Fibroblast of the aortic adventitia (primary cell): Measurements from ENCODE around the gene PCLO. TPM values are rescaled to one million over a fixed set of nuclear protein-coding genes. Genes with fewer than 3 reads are reported as not detected.

Source experiments
- DNase-seq: peaks from one replicate; pipeline ENCODE4 v3.0.0-alpha.2; 2010; ENCODE audit warnings: low read depth
- H3K4me3 ChIP-seq: 2 replicates; pipeline ENCODE4 v1.5.1; 2011; ENCODE audit warnings: low read depth, mild to moderate bottlenecking, control low read depth, low read length, moderate library complexity
- total RNA-seq: library from RNA; depleted of rRNA; stranded (reverse); fragments of >200 nt; gene quantifications from 2 replicates; pipeline ENCODE4 v1.2.3, GENCODE V29; 2012; ENCODE audit warnings: low replicate concordance
- TF ChIP-seq, protein P1 (sequence below): IDR thresholded peaks from 2 replicates; pipeline ENCODE4 v1.5.1; 2011; ENCODE audit warnings: mild to moderate bottlenecking, low read length, control low read depth, inconsistent platforms; ENCODE audit not compliant: insufficient read depth

Gene PCLO
- total RNA-seq, 1 donor, result 0.36 TPM

DNA sequence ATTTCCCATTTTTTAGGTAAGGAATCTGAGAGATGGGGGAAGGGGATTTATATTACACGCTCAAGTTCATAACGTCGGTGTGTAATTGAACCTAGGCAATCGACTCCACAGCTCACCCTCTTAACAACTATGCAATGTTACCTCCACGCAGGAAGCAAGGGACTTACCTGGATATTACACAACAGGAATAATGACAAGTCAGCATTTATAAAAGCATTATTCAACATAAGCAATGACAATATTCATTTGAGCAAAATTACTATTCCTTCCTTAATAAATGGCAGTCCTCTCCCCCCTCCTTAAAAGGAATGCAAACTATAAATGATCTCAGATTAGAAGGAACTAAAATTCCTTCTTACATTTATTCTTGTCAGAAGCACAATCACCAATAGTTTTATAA is 104.0 kb downstream of the PCLO start:
- TF ChIP-seq, protein P1, sequence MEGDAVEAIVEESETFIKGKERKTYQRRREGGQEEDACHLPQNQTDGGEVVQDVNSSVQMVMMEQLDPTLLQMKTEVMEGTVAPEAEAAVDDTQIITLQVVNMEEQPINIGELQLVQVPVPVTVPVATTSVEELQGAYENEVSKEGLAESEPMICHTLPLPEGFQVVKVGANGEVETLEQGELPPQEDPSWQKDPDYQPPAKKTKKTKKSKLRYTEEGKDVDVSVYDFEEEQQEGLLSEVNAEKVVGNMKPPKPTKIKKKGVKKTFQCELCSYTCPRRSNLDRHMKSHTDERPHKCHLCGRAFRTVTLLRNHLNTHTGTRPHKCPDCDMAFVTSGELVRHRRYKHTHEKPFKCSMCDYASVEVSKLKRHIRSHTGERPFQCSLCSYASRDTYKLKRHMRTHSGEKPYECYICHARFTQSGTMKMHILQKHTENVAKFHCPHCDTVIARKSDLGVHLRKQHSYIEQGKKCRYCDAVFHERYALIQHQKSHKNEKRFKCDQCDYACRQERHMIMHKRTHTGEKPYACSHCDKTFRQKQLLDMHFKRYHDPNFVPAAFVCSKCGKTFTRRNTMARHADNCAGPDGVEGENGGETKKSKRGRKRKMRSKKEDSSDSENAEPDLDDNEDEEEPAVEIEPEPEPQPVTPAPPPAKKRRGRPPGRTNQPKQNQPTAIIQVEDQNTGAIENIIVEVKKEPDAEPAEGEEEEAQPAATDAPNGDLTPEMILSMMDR, result no peak
- no peak for DNase-seq
- no peak overlapping the region for H3K4me3 ChIP-seq

DNA sequence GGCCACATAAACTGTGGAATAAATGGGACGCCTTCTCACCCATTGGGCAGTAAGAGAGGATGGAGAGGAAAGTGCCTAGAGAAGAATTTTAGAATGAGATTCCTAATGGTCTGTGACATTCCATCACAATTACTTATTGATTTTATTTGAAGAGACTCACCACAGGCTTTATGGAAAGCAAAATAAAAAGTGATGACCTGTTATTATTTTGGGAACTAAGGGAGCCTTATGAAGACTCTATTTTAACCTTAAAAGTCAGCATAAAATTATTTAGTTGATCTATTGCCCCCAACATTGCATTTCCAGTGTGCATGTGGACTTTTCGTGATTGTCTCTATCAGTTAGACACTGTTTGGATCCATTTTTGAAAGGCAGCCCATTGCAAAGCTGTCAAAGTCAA is 107.5 kb downstream of the PCLO start:
- TF ChIP-seq, protein P1, result no peak
- no peak for DNase-seq
- H3K4me3 ChIP-seq, result no peak overlapping the region

DNA sequence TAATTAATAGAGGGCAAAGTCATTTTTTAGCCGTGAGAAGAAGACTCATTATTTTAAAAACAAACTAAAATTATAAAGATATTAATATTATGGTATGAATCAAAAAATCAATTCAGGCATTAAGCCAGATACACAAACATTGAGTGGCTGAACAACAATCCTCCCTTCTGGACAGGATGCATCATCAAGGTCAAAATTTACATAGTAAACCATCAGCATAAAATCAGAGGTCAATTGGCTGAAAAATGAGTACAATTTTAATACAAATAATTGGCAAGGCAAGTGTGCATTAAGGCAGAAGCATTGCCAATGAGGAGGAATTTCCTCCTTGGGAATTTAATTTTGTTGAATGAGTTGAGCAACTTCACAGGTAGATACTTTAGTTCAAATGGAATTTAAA is 108.2 kb downstream of the PCLO start:
- no peak for DNase-seq
- no peak overlapping the region for H3K4me3 ChIP-seq
- TF ChIP-seq, protein P1, result no peak

DNA sequence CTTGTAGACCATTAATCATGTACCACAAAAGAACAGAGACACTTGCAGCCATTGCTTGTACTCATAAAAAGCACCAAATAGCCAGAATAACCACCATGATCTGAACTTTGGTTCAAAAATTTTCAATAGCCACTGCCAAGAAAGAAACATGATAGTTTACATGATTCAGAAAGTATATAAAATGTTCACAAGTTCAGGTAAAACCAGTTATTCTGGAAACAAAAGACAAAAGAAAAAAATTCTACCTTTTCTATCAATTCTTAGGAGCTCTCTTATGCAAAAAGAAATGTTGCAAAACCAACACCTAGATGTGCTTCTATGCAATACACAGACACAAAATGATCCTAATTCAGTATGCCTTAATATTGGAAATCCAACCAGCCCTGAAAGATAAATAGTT is 108.7 kb downstream of the PCLO start:
- TF ChIP-seq, protein P1, result no peak
- no peak for DNase-seq
- no peak overlapping the region for H3K4me3 ChIP-seq

DNA sequence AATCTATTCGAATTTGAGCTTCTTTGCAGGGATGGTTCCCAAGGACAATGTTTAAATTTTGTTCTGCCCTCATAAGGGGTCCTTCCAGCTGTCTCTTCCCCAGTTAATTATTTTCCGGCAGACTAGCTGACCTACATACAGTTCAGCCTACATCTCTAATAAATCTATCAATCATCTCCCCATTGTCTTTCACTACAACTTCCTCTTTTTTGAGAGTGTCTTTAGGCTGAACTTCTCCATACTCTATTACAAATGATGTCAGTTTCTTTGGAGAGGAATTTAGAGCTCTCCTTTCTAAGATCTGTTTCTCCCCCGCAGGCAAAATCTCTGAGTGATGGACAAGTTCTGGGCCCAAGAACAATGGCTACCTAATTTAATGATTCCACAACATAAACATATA is 122.2 kb downstream of the PCLO start:
- H3K4me3 ChIP-seq, result no peak overlapping the region
- DNase-seq, result no peak
- TF ChIP-seq, protein P1, result no peak

DNA sequence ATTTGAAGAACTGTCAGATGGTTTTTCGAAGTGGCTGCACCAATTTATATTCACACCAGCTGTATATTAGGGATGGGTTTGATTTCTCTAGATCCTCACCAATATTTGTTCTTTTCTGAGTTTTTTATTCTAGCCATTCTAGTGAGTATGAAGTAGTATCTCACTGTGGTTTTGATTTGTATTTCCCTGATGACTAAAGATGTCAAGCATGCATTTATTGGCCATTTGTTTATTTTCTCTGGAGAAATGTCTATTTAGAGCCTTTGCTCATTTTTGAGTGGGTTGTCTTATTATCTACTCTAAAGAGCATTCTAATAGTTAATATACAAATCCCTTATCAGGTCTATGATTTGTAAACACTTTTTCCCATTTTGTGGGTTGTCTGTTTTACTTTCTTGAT is 123.9 kb downstream of the PCLO start:
- no peak overlapping the region for H3K4me3 ChIP-seq
- DNase-seq, result no peak
- TF ChIP-seq, protein P1, result no peak

DNA sequence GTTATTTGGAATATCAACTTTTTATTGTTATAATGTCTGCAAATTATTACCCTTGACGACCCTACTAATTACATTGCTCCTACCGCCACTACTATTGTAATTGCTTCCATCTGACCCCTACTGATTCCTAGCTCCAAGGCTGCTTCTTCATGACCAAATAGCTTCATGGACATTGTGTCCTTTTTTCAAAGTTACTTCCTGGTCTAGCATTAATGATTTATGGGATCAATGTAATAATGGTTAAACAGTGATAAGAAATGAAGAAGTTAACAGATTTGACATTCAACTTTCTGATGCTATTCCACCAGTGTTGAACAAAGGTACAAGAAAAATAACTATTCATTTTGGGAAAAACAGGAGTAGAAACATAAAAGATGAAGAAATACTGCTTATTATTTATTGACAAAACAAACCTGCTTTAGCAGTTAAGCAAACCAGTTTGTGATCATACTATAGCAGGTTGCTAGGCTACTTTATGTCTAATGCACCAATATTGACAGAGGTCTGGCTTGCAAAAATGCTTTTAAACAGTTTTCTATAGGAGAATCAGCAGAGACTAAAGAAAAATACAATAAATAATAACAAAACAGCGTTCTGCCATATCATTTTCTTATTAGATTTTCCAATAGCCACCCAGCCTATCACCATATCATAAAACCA is 125.8 kb downstream of the PCLO start:
- H3K4me3 ChIP-seq, result no peak overlapping the region
- TF ChIP-seq, protein P1, result no peak
- DNase-seq, result no peak
